Neural progenitor cell (in vitro differentiated cells): ENCODE data around the gene EDN2. TPM values are rescaled to one million over a fixed set of nuclear protein-coding genes. Genes with fewer than 3 reads are reported as not detected.
A peak's percentile ranks its signal among the peaks of the same experiment; 100 is the strongest.

Source experiments
- DNase-seq: peaks from one replicate; pipeline ENCODE4 v3.0.0-alpha.2; 2016; ENCODE audit warnings: low spot score
- H2AFZ ChIP-seq: fragments of 200-600 bp; sonication (generic); replicated peaks from 2 replicates; pipeline ENCODE4 v1.6.1; 2016; ENCODE audit warnings: antibody characterized with exemption
- H3F3A ChIP-seq: fragments of 200-600 bp; sonication (generic); 2 replicates; pipeline ENCODE4 v1.6.1; 2016; ENCODE audit warnings: antibody characterized with exemption, low read depth
- H3K27ac ChIP-seq: fragments of 200-600 bp; sonication (generic); 2 replicates; pipeline ENCODE4 v1.5.1; 2016; ENCODE audit warnings: mild to moderate bottlenecking
- H3K27me3 ChIP-seq: fragments of 200-600 bp; sonication (generic); 2 replicates; pipeline ENCODE4 v1.6.1; 2016; ENCODE audit warnings: mild to moderate bottlenecking, moderate library complexity
- H3K36me3 ChIP-seq: fragments of 200-600 bp; sonication (generic); 2 replicates; pipeline ENCODE4 v1.5.1; 2016
- H3K4me1 ChIP-seq: fragments of 200-600 bp; sonication (generic); 2 replicates; pipeline ENCODE4 v1.6.1; 2016; ENCODE audit warnings: mixed run types
- H3K4me2 ChIP-seq: fragments of 200-600 bp; sonication (generic); 2 replicates; pipeline ENCODE4 v1.6.1; 2016
- H3K4me3 ChIP-seq: fragments of 200-600 bp; sonication (generic); 2 replicates; pipeline ENCODE4 v1.5.1; 2016
- H3K79me2 ChIP-seq: fragments of 200-600 bp; sonication (generic); 2 replicates; pipeline ENCODE4 v1.6.1; 2016; ENCODE audit warnings: low read depth
- H3K9ac ChIP-seq: fragments of 200-600 bp; sonication (generic); 2 replicates; pipeline ENCODE4 v1.6.1; 2016
- H3K9me3 ChIP-seq: fragments of 200-600 bp; sonication (generic); 2 replicates; pipeline ENCODE4 v1.5.1; 2016; ENCODE audit warnings: low read depth
- H4K20me1 ChIP-seq: fragments of 200-600 bp; sonication (generic); 2 replicates; pipeline ENCODE4 v1.6.1; 2016; ENCODE audit warnings: low read depth
- H3K27ac Mint-ChIP-seq: 3 replicates; pipeline ENCODE4 v1.8.0; 2021; ENCODE audit warnings: mixed read lengths
- H3K27me3 Mint-ChIP-seq: 2 replicates; pipeline ENCODE4 v1.8.0; 2022; ENCODE audit warnings: low read depth, mild to moderate bottlenecking, inconsistent platforms, moderate library complexity, mixed read lengths; ENCODE audit not compliant: insufficient read depth
- H3K36me3 Mint-ChIP-seq: 3 replicates; pipeline ENCODE4 v1.8.0; 2021; ENCODE audit warnings: mixed read lengths
- H3K4me1 Mint-ChIP-seq: 3 replicates; pipeline ENCODE4 v1.8.0; 2021; ENCODE audit warnings: mixed read lengths
- H3K4me3 Mint-ChIP-seq: 3 replicates; pipeline ENCODE4 v1.8.0; 2021; ENCODE audit warnings: mild to moderate bottlenecking, moderate library complexity, mixed read lengths
- H3K9me3 Mint-ChIP-seq: 3 replicates; pipeline ENCODE4 v1.8.0; 2020; ENCODE audit warnings: mixed read lengths
- CTCF ChIP-seq: fragments of 200-600 bp; sonication (generic); IDR thresholded peaks from 2 replicates; pipeline ENCODE4 v1.5.1; 2017; ENCODE audit warnings: antibody characterized with exemption, mild to moderate bottlenecking
- EZH2 ChIP-seq: fragments of 200-600 bp; sonication (generic); IDR thresholded peaks from 2 replicates; pipeline ENCODE4 v1.6.1; 2017; ENCODE audit warnings: antibody characterized with exemption, mild to moderate bottlenecking, moderate library complexity
- EZH2phosphoT487 ChIP-seq: fragments of 200-600 bp; sonication (generic); IDR thresholded peaks from 2 replicates; pipeline ENCODE4 v1.6.1; 2017; ENCODE audit warnings: antibody characterized with exemption
- total RNA-seq: library from RNA; depleted of rRNA; stranded (reverse); fragments of >200 nt; gene quantifications from 2 replicates; pipeline ENCODE4 v1.2.3, GENCODE V29; 2015; ENCODE audit warnings: low replicate concordance

The EDN2 gene
- total RNA-seq, 1 donor from 2014 or later, result not detected

- Mint-ChIP-seq H3K9me3 (no peaks in the 10 kb centered on the region), H3K27me3 (no peaks in the 10 kb centered on the region), H3K4me1 (peaks cover 33% of the 10 kb centered on the region), H3K27ac (peak overlapping the region; percentile 89), H3K36me3 (no peaks in the 10 kb centered on the region), H3K4me3 (no peak overlapping the region)
- no peaks in the 10 kb centered on the region for H3K36me3 ChIP-seq
- no peak overlapping the region for H3K9ac ChIP-seq
- peaks cover 5% of the 10 kb centered on the region for H3F3A ChIP-seq
- no peaks in the 10 kb centered on the region for H3K79me2 ChIP-seq
- no peaks in the 10 kb centered on the region for H3K9me3 ChIP-seq
- DNase-seq, result no peak
- no peaks in the 10 kb centered on the region for H4K20me1 ChIP-seq
- H3K27me3 ChIP-seq, result peaks cover 10% of the 10 kb centered on the region
- peaks cover 12% of the 10 kb centered on the region for H3K4me1 ChIP-seq
- H3K4me3 ChIP-seq, result no peak overlapping the region
- TF ChIP-seq CTCF (no peak), EZH2 (no peak), EZH2phosphoT487 (no peak)
- H3K4me2 ChIP-seq, result no peak overlapping the region
- H3K27ac ChIP-seq, result no peak overlapping the region
- no peak overlapping the region for H2AFZ ChIP-seq
Measured at GRCh38 chr1:41500781-41501518, 16.5 kb upstream of the EDN2 start.

DNA sequence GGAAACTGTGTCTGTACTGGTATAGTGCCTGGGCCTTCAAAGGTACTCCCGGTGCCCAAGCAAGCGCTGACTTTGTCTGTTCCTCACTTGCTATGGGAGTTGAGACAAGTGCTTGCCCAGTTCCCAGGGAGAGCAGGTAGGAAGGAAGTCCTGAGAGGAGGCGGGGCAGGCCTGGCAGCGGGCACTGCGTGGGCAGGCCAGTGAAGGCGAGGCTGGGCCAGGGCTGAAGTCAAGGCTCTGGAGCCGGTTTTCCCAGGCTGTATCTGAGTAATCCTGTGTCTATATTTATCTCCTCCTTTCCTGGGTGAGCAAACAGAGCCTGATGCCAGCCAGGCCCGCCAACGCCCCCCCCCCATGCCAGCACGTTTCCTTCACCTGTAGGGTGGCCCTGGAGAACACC, 15.9 kb upstream of the EDN2 start:
- no peak for TF ChIP-seq CTCF
- TF ChIP-seq EZH2, result no peak
- no peak for TF ChIP-seq EZH2phosphoT487
- Histone ChIP-seq H2AFZ (no peak overlapping the region), H3K9me3 (no peaks in the 10 kb centered on the region), H3F3A (peaks cover 11% of the 10 kb centered on the region), H4K20me1 (no peaks in the 10 kb centered on the region), H3K27me3 (peaks cover 14% of the 10 kb centered on the region), H3K4me2 (no peak overlapping the region), H3K9ac (no peak overlapping the region), H3K79me2 (no peaks in the 10 kb centered on the region), H3K36me3 (no peaks in the 10 kb centered on the region), H3K27ac (no peak overlapping the region), H3K4me1 (peaks cover 15% of the 10 kb centered on the region), H3K4me3 (no peak overlapping the region)
- no peak for DNase-seq
- peaks cover 2% of the 10 kb centered on the region for H3K27me3 Mint-ChIP-seq
- H3K4me3 Mint-ChIP-seq, result no peak overlapping the region
- H3K9me3 Mint-ChIP-seq, result no peaks in the 10 kb centered on the region
- peak overlapping the region; percentile 89 for H3K27ac Mint-ChIP-seq
- peaks cover 38% of the 10 kb centered on the region for H3K4me1 Mint-ChIP-seq
- no peaks in the 10 kb centered on the region for H3K36me3 Mint-ChIP-seq

- H3K4me3 ChIP-seq, result no peak overlapping the region
- H3K9ac ChIP-seq, result no peak overlapping the region
- peaks cover 14% of the 10 kb centered on the region for H3K27me3 ChIP-seq
- no peak for TF ChIP-seq EZH2
- TF ChIP-seq CTCF, result no peak
- no peak for TF ChIP-seq EZH2phosphoT487
- H3K27ac Mint-ChIP-seq, result peak overlapping the region; percentile 53
- H3K36me3 ChIP-seq, result no peaks in the 10 kb centered on the region
- H4K20me1 ChIP-seq, result no peaks in the 10 kb centered on the region
- peaks cover 41% of the 10 kb centered on the region for H3K4me1 Mint-ChIP-seq
- no peaks in the 10 kb centered on the region for H3K79me2 ChIP-seq
- H3K4me2 ChIP-seq, result no peak overlapping the region
- no peaks in the 10 kb centered on the region for H3K36me3 Mint-ChIP-seq
- H3K9me3 Mint-ChIP-seq, result no peaks in the 10 kb centered on the region
- H3K4me1 ChIP-seq, result peaks cover 15% of the 10 kb centered on the region
- H3K9me3 ChIP-seq, result no peaks in the 10 kb centered on the region
- H2AFZ ChIP-seq, result no peak overlapping the region
- no peak for DNase-seq
- H3K4me3 Mint-ChIP-seq, result no peak overlapping the region
- no peak overlapping the region for H3K27ac ChIP-seq
- peaks cover 12% of the 10 kb centered on the region for H3F3A ChIP-seq
- H3K27me3 Mint-ChIP-seq, result peaks cover 2% of the 10 kb centered on the region
Measured at GRCh38 chr1:41499591-41499990, 15.1 kb upstream of the EDN2 start.
